Vagina (tissue), 2 donors: ENCODE data around the gene C1QTNF2. TPM values are rescaled to one million over a fixed set of nuclear protein-coding genes. Genes with fewer than 3 reads are reported as not detected.

Experiments
- DNase-seq, 2 donors: peaks; one replicate each; pipeline ENCODE4 v3.0.0-alpha.2; 2017; ENCODE audit errors: extremely low spot score in 2 of 2
- H3K27ac ChIP-seq: fragments of 200-600 bp; sonication (generic); one replicate; pipeline ENCODE4 v1.5.1; 2019
- H3K27me3 ChIP-seq: fragments of 200-600 bp; sonication (generic); one replicate; pipeline ENCODE4 v1.5.1; 2019
- H3K36me3 ChIP-seq, 2 donors: fragments of 200-600 bp; sonication (generic); one replicate each; pipeline ENCODE4 v1.5.1; 2017 to 2019
- H3K4me1 ChIP-seq: fragments of 200-600 bp; sonication (generic); one replicate; pipeline ENCODE4 v1.5.1; 2019
- H3K4me3 ChIP-seq, 2 donors: fragments of 200-600 bp; sonication (generic); 1 replicate in 1 of 2; 2 replicates in 1 of 2; pipeline ENCODE4 v1.5.1; 2016 to 2019
- H3K9me3 ChIP-seq: fragments of 200-600 bp; sonication (generic); one replicate; pipeline ENCODE4 v1.5.1; 2019
- POLR2A ChIP-seq, 2 donors: fragments of 450-650 bp; IDR thresholded peaks; one replicate each; pipeline ENCODE4 v1.6.1; 2017; ENCODE audit warnings: antibody characterized with exemption in 2 of 2, mild to moderate bottlenecking in 2 of 2, moderate library complexity in 2 of 2
- POLR2AphosphoS5 ChIP-seq, 2 donors: sonication (generic); formaldehyde crosslinking; IDR thresholded peaks; one replicate each; pipeline ENCODE4 v1.9.0; 2017; ENCODE audit warnings: antibody characterized with exemption in 2 of 2, mild to moderate bottlenecking in 2 of 2, low read depth in 1 of 2; ENCODE audit not compliant: insufficient read depth in 1 of 2
- intact Hi-C: fragments of 100-400 bp; cut with DNase I; formaldehyde crosslinking; loops from one replicate; pipeline ENCODE4 v1.15.1; 2023
- total RNA-seq: library from RNA; depleted of rRNA; stranded (reverse); fragments of >200 nt; gene quantifications from one replicate; pipeline ENCODE4 v1.2.3, GENCODE V29; 2016
- TF ChIP-seq, protein P1 (sequence below), 3 experiments: fragments of 450-650 bp in 2 of 3; fragments of 200-600 bp in 1 of 3; sonication (generic) in 1 of 3; IDR thresholded peaks; one replicate each; pipeline ENCODE4 v1.5.1; 2017 to 2019; ENCODE audit warnings: antibody characterized with exemption in 3 of 3, mild to moderate bottlenecking in 2 of 3, moderate library complexity in 2 of 3

The C1QTNF2 gene
- total RNA-seq, 1 donor from 2014 or later: 1.7 TPM

DNA sequence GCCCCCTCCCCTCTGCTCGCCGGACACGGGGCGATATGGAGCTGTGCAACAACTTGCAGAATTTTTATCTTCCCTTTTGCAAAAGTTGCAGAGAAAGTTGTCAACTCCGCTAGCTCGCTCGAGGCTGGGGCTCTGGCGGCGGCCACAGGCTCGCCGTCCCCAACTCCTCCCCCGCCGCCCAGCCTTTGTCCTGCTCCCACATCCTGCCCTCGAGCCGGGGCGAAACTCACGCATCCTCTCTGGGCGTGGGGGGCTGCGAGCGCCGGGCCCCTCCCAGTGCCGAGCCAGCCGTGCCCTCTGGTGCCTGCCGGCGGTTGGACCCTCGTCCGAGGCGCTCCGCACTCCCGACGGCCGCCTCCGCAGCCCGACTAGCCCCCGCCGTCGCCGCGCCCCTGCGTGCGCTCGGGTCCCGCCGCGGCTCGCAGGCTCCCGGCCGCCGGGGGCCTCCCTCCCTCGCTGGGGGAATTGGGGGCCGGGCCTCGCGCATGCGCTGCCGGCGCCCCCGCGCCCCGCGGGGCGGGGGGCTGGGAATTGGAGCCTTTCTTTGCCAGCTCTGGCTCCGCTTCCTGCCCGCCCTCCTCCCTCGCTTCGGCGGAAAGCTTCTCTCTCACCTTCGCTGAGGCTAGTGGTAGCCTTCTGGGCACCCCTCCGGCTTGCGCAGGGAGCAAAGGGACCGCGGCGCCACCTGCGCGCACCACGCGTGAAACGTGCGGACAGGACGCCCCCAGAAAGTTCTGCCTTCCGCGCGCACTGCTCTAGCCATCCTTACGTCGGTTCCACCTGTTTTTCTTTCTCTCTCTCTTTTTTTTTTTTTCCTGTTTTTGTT lies 58.1 kb downstream of the C1QTNF2 start, which contains the start of gene CCNJL:
CCNJL (minus strand) TSS at position 431 of the 826 bp plus-strand sequence. CDS start 641 bp downstream, outside the sequence.
- peak within 1 kb of the TSS; percentile 55 to 67 for H3K4me3 ChIP-seq
- TF ChIP-seq POLR2A (IDR thresholded peaks at IDR 0.05) (peak in 1 of 2 donors; percentile 15), POLR2AphosphoS5 (IDR thresholded peaks at IDR 0.05; ENCODE audit: insufficient read depth in 1 of 2, low read depth in 1 of 2) (peak in 1 of 2 donors; percentile 29)
- TF ChIP-seq, protein P1, sequence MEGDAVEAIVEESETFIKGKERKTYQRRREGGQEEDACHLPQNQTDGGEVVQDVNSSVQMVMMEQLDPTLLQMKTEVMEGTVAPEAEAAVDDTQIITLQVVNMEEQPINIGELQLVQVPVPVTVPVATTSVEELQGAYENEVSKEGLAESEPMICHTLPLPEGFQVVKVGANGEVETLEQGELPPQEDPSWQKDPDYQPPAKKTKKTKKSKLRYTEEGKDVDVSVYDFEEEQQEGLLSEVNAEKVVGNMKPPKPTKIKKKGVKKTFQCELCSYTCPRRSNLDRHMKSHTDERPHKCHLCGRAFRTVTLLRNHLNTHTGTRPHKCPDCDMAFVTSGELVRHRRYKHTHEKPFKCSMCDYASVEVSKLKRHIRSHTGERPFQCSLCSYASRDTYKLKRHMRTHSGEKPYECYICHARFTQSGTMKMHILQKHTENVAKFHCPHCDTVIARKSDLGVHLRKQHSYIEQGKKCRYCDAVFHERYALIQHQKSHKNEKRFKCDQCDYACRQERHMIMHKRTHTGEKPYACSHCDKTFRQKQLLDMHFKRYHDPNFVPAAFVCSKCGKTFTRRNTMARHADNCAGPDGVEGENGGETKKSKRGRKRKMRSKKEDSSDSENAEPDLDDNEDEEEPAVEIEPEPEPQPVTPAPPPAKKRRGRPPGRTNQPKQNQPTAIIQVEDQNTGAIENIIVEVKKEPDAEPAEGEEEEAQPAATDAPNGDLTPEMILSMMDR (IDR thresholded peaks at IDR 0.05): no peak
- intact Hi-C loops: no loop called here
- H3K27me3 ChIP-seq: no peaks in the 10 kb centered on the region
- DNase-seq: no peak
- H3K9me3 ChIP-seq: no peaks in the 10 kb centered on the region
- H3K27ac ChIP-seq: peak within 1 kb of the TSS; percentile 20
- H3K36me3 ChIP-seq: no peaks in the 10 kb centered on the region
- peaks cover 18% of the 10 kb centered on the region for H3K4me1 ChIP-seq

DNA sequence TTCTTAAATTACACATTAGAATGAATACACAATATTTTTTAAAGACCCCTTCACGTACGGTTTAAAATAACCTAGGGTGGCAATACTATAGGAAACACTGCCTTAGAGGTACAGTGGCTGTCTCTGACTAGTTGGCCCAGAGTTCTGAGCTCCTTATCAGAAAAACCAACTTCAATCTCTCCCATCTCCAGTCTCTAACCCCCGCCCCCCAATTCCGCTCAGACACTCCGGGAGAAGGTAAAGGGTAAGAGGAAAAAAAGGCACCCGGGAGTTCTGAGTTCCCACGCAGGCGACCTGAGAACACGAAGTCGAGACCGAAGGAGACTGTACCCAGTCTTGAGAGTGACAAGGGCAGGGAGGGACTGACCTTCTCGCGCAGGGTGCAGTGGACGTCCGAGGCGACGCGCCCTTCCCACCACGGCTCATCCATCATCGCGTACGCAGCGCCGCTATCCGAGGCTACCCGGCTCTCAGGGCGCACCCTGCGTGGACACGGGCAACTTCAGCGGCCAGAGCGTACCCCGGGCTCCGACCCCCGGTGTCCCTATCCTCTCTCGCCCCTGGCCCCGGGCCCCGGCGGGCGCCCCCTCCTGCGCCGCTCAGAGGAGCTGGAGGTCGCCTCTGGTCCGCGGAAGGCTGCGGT lies 58.8 kb downstream of the C1QTNF2 start:
- peak overlapping the region; percentile 20 for H3K27ac ChIP-seq
- H3K36me3 ChIP-seq: no peaks in the 10 kb centered on the region
- no peak for TF ChIP-seq POLR2AphosphoS5 (IDR thresholded peaks at IDR 0.05; ENCODE audit: insufficient read depth in 1 of 2, low read depth in 1 of 2)
- TF ChIP-seq, protein P1 (IDR thresholded peaks at IDR 0.05): no peak
- no peak for TF ChIP-seq POLR2A (IDR thresholded peaks at IDR 0.05)
- H3K4me1 ChIP-seq: peaks cover 18% of the 10 kb centered on the region
- no peak for DNase-seq
- H3K9me3 ChIP-seq: no peaks in the 10 kb centered on the region
- no peaks in the 10 kb centered on the region for H3K27me3 ChIP-seq
- H3K4me3 ChIP-seq: peak overlapping the region; percentile 55 to 67
- intact Hi-C loops: no loop called here

DNA sequence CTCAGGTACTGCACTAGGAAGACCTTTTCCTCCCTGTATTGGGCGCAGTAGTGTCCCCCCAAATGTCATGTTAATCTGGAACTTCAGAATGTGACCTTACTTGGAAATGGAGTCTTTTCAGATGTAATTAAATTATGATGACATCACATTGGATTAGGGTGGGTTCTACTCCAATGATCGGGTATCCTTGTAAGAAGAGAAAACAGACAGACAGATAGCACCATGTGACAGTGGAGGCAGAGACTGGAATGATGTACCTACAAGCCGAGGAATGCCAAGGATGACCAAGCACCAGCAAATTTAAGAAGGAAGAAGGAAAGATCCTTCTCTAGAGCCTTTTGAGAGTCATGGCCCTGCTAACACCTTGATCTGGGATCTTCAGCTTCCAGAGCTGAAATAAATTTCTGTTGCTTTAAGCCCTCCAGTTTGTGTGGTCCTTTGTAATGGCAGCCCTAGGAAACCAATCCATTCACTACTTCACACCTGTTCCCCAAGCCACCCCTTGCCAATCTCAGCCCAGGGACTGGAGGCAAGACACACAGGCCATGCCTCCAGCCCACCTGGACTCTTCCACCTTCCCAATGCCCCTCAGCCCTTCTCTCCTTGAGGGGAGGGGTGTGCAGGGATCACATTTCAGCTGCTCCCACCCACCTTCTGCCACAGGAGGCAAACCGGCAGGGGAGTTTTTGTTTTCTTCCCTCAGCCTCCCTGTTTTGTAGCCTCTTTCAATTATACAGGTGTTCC lies 59.7 kb downstream of the C1QTNF2 start:
- TF ChIP-seq POLR2AphosphoS5 (IDR thresholded peaks at IDR 0.05; ENCODE audit: insufficient read depth in 1 of 2, low read depth in 1 of 2): no peak
- Histone ChIP-seq H3K36me3 (no peaks in the 10 kb centered on the region), H3K27ac (no peak overlapping the region), H3K9me3 (no peaks in the 10 kb centered on the region), H3K27me3 (no peaks in the 10 kb centered on the region), H3K4me3 (peak overlapping the region in 1 of 2 donors; percentile 55), H3K4me1 (peaks cover 18% of the 10 kb centered on the region)
- DNase-seq: no peak
- intact Hi-C loops: no loop called here

DNA sequence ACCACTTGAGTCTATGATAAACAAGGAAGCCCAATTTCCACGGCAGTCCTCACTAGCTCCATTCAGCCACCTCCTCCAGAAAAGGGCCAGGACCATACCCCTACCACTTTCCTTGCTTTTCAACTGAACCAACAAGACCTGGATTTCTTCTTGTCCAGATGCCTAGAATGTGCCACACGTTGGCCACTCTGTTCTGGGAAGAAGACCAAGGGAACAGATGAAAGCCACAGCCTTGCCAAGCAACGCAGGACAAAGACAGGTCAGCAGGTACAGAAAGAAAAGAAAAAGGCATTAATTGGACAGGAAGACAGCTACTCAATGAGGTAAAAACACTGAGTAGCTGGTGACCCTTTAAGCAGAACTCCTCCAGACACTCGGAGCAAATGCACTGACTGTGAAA lies 60.3 kb downstream of the C1QTNF2 start:
- intact Hi-C loops: no loop called here
- no peak for TF ChIP-seq POLR2A (IDR thresholded peaks at IDR 0.05)
- no peak for TF ChIP-seq POLR2AphosphoS5 (IDR thresholded peaks at IDR 0.05; ENCODE audit: insufficient read depth in 1 of 2, low read depth in 1 of 2)
- TF ChIP-seq, protein P1 (IDR thresholded peaks at IDR 0.05): no peak
- H3K27ac ChIP-seq: no peak overlapping the region

GRCh38 chr5:160306696-160307095 lies 63.7 kb downstream of the C1QTNF2 start:
- intact Hi-C loops: no loop called here

More for the DNA sequence above, 60.3 kb downstream of the C1QTNF2 start:
- Histone ChIP-seq H3K36me3 (no peaks in the 10 kb centered on the region), H3K27me3 (no peaks in the 10 kb centered on the region), H3K9me3 (no peaks in the 10 kb centered on the region), H3K4me3 (no peak overlapping the region), H3K4me1 (peaks cover 18% of the 10 kb centered on the region)
- no peak for DNase-seq

More at GRCh38 chr5:160306696-160307095, 63.7 kb downstream of the C1QTNF2 start:
- DNase-seq: no peak
- no peaks in the 10 kb centered on the region for H3K9me3 ChIP-seq
- H3K27ac ChIP-seq: no peak overlapping the region
- H3K4me3 ChIP-seq: no peak overlapping the region
- TF ChIP-seq POLR2A (IDR thresholded peaks at IDR 0.05) (no peak), POLR2AphosphoS5 (IDR thresholded peaks at IDR 0.05; ENCODE audit: insufficient read depth in 1 of 2, low read depth in 1 of 2) (no peak)
- TF ChIP-seq, protein P1 (IDR thresholded peaks at IDR 0.05): no peak
- H3K4me1 ChIP-seq: peaks cover 9% of the 10 kb centered on the region
- H3K27me3 ChIP-seq: no peaks in the 10 kb centered on the region
- no peaks in the 10 kb centered on the region for H3K36me3 ChIP-seq
